GM18519 (cell line): ENCODE measurements around the gene NSUN7.
A peak's percentile ranks its signal among the peaks of the same experiment; 100 is the strongest.

ENCODE experiments used
- ATAC-seq: cut with Tn5 transposase; IDR thresholded peaks from one replicate; pipeline ENCODE4 v1.9.1; 2021; ENCODE audit warnings: mild to moderate bottlenecking, moderate library complexity; ENCODE audit not compliant: unreplicated experiment, low FRiP score

NSUN7 gene

GRCh38 chr4:40734497-40734896, 15.3 kb upstream of the NSUN7 start:
- ATAC-seq = no peak

- no peak for ATAC-seq
Measured at GRCh38 chr4:40736910-40737309, 12.8 kb upstream of the NSUN7 start.

- no peak for ATAC-seq
Measured at GRCh38 chr4:40737879-40738278, 11.9 kb upstream of the NSUN7 start.

GRCh38 chr4:40739347-40739746, 10.4 kb upstream of the NSUN7 start:
- ATAC-seq = no peak

GRCh38 chr4:40744218-40744617, 5.5 kb upstream of the NSUN7 start:
- no peak for ATAC-seq

GRCh38 chr4:40745285-40745984, 4.3 kb upstream of the NSUN7 start:
- no peak for ATAC-seq

- no peak for ATAC-seq
Measured at GRCh38 chr4:40747207-40747835, 2.4 kb upstream of the NSUN7 start.

GRCh38 chr4:40750461-40751258, 905 bp downstream of the NSUN7 start:
- no peak for ATAC-seq

- no peak for ATAC-seq
Measured at GRCh38 chr4:40755616-40756015, 5.9 kb downstream of the NSUN7 start.

- ATAC-seq = peak; percentile 98
Measured at GRCh38 chr4:40763228-40763716, 13.5 kb downstream of the NSUN7 start.

- no peak for ATAC-seq
Measured at GRCh38 chr4:40769266-40769665, 19.5 kb downstream of the NSUN7 start.

- ATAC-seq = no peak
Measured at GRCh38 chr4:40778090-40778489, 28.3 kb downstream of the NSUN7 start.

- ATAC-seq = no peak
Measured at GRCh38 chr4:40782876-40783275, 33.1 kb downstream of the NSUN7 start.

GRCh38 chr4:40785727-40786126, 36.0 kb downstream of the NSUN7 start:
- no peak for ATAC-seq

- no peak for ATAC-seq
Measured at GRCh38 chr4:40788331-40788730, 38.6 kb downstream of the NSUN7 start.

- ATAC-seq = no peak
Measured at GRCh38 chr4:40789031-40789430, 39.3 kb downstream of the NSUN7 start.

GRCh38 chr4:40789771-40790170, 40.0 kb downstream of the NSUN7 start:
- ATAC-seq = no peak

- peak; percentile 68 for ATAC-seq
Measured at GRCh38 chr4:40800064-40800463, 50.3 kb downstream of the NSUN7 start.

- no peak for ATAC-seq
Measured at GRCh38 chr4:40804598-40804997, 54.8 kb downstream of the NSUN7 start.

GRCh38 chr4:40808926-40809457, 59.2 kb downstream of the NSUN7 start:
- ATAC-seq = no peak

- no peak for ATAC-seq
Measured at GRCh38 chr4:40811956-40812355, 62.2 kb downstream of the NSUN7 start.
